Endodermal cell (in vitro differentiated cells): ENCODE results near the gene EEIG2. TPM values are rescaled to one million over a fixed set of nuclear protein-coding genes. Genes with fewer than 3 reads are reported as not detected.
A peak's percentile ranks its signal among the peaks of the same experiment; 100 is the strongest.

Experiments
- DNase-seq: peaks from one replicate; pipeline ENCODE4 v3.0.0-alpha.2; 2017
- H3K27ac ChIP-seq: 2 replicates; pipeline ENCODE4 v1.5.1; 2013; ENCODE audit warnings: mild to moderate bottlenecking, low read depth, low read length, moderate library complexity
- H3K27me3 ChIP-seq: 2 replicates; pipeline ENCODE4 v1.6.1; 2013; ENCODE audit warnings: mild to moderate bottlenecking, low read length, moderate library complexity; ENCODE audit not compliant: insufficient read depth, control insufficient read depth, poor library complexity, severe bottlenecking
- H3K36me3 ChIP-seq: 2 replicates; pipeline ENCODE4 v1.7.0; 2013; ENCODE audit warnings: mild to moderate bottlenecking, low read length, moderate library complexity; ENCODE audit not compliant: control insufficient read depth, insufficient read depth
- H3K4me1 ChIP-seq: one replicate; pipeline ENCODE4 v1.7.0; 2013; ENCODE audit warnings: low read length; ENCODE audit not compliant: control insufficient read depth, insufficient read depth
- H3K4me3 ChIP-seq: 2 replicates; pipeline ENCODE4 v1.5.1; 2013; ENCODE audit warnings: mild to moderate bottlenecking, low read length, moderate library complexity
- H3K9ac ChIP-seq: 2 replicates; pipeline ENCODE4 v1.6.1; 2013; ENCODE audit warnings: mild to moderate bottlenecking, low read length, moderate library complexity; ENCODE audit not compliant: poor library complexity, severe bottlenecking; ENCODE audit errors: extremely low read depth
- H3K9me3 ChIP-seq: 2 replicates; pipeline ENCODE4 v1.6.1; 2013; ENCODE audit warnings: mild to moderate bottlenecking, low read length, moderate library complexity; ENCODE audit not compliant: control insufficient read depth
- H3K27ac Mint-ChIP-seq: 2 replicates; pipeline ENCODE4 v1.8.0; 2020; ENCODE audit warnings: mixed read lengths
- H3K27me3 Mint-ChIP-seq: 2 replicates; pipeline ENCODE4 v1.8.0; 2021; ENCODE audit warnings: mild to moderate bottlenecking, mixed read lengths; ENCODE audit not compliant: insufficient read depth
- H3K36me3 Mint-ChIP-seq: 2 replicates; pipeline ENCODE4 v1.8.0; 2020; ENCODE audit warnings: low read depth, mixed read lengths
- H3K4me1 Mint-ChIP-seq: 2 replicates; pipeline ENCODE4 v1.8.0; 2020; ENCODE audit warnings: mixed read lengths
- H3K4me3 Mint-ChIP-seq: 2 replicates; pipeline ENCODE4 v1.8.0; 2020; ENCODE audit warnings: mild to moderate bottlenecking, moderate library complexity, mixed read lengths
- H3K9me3 Mint-ChIP-seq: 2 replicates; pipeline ENCODE4 v1.8.0; 2020; ENCODE audit warnings: mild to moderate bottlenecking, mixed read lengths
- WGBS, 2 experiments: methylation state at CpG; one replicate each; pipeline versions ENCODE4 v1.1.5 to v1.1.7; 2013; ENCODE audit warnings: missing lambda C conversion rate in 2 of 2, mixed read lengths in 1 of 2; ENCODE audit not compliant: insufficient coverage in 1 of 2, insufficient read length in 1 of 2; 5-methylcytosine and 5-hydroxymethylcytosine counted together
- total RNA-seq, 2 donors: library from RNA; stranded (reverse); fragmentation: NEBNext Ultra II Directional in 1 of 2; extraction: Animal tissue kit (Norgen Biotek cat#: 25700) in 1 of 2; gene quantifications; 2 replicates in 1 of 2; 3 replicates in 1 of 2; pipeline ENCODE4 v1.2.1, GENCODE V29; 2021
- TF ChIP-seq, protein P1 (sequence below): fragments of 200-600 bp; sonication (generic); conservative IDR thresholded peaks from 2 replicates; pipeline ENCODE4 v1.5.0; 2021; ENCODE audit warnings: antibody characterized with exemption, mild to moderate bottlenecking

The EEIG2 gene
- total RNA-seq, 2 donors from 2014 or later = 10.2 to 12.9 TPM

GRCh38 chr1:108593448-108593847 is 33.5 kb downstream of the EEIG2 start:
- Histone ChIP-seq H3K36me3 (no peaks in the 10 kb centered on the region), H3K4me3 (no peak overlapping the region), H3K4me1 (no peaks in the 10 kb centered on the region), H3K9me3 (no peaks in the 10 kb centered on the region), H3K27ac (no peak overlapping the region), H3K27me3 (no peaks in the 10 kb centered on the region), H3K9ac (no peak overlapping the region)
- WGBS, 2 experiments = 90 to 96% methylated on average over 1 to 2 of the region's 2 CpGs
- Mint-ChIP-seq H3K4me3 (no peak overlapping the region), H3K9me3 (no peaks in the 10 kb centered on the region), H3K27me3 (no peaks in the 10 kb centered on the region), H3K27ac (no peak overlapping the region), H3K4me1 (peaks cover 13% of the 10 kb centered on the region), H3K36me3 (no peaks in the 10 kb centered on the region)
- DNase-seq = no peak
- TF ChIP-seq, protein P1, sequence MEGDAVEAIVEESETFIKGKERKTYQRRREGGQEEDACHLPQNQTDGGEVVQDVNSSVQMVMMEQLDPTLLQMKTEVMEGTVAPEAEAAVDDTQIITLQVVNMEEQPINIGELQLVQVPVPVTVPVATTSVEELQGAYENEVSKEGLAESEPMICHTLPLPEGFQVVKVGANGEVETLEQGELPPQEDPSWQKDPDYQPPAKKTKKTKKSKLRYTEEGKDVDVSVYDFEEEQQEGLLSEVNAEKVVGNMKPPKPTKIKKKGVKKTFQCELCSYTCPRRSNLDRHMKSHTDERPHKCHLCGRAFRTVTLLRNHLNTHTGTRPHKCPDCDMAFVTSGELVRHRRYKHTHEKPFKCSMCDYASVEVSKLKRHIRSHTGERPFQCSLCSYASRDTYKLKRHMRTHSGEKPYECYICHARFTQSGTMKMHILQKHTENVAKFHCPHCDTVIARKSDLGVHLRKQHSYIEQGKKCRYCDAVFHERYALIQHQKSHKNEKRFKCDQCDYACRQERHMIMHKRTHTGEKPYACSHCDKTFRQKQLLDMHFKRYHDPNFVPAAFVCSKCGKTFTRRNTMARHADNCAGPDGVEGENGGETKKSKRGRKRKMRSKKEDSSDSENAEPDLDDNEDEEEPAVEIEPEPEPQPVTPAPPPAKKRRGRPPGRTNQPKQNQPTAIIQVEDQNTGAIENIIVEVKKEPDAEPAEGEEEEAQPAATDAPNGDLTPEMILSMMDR = no peak

- Histone ChIP-seq H3K9ac (no peak overlapping the region), H3K4me1 (no peaks in the 10 kb centered on the region), H3K4me3 (no peak overlapping the region), H3K9me3 (no peaks in the 10 kb centered on the region), H3K36me3 (peaks cover 1% of the 10 kb centered on the region), H3K27ac (no peak overlapping the region), H3K27me3 (no peaks in the 10 kb centered on the region)
- DNase-seq = no peak
- Mint-ChIP-seq H3K27ac (no peak overlapping the region), H3K36me3 (no peaks in the 10 kb centered on the region), H3K9me3 (no peaks in the 10 kb centered on the region), H3K4me3 (no peak overlapping the region), H3K27me3 (no peaks in the 10 kb centered on the region), H3K4me1 (peaks cover 10% of the 10 kb centered on the region)
- TF ChIP-seq, protein P1 = no peak
- 61 to 69% methylated on average over 2 of the region's 2 CpGs for WGBS, 2 experiments
These were observed 35.6 kb downstream of the EEIG2 start for GRCh38 chr1:108595507-108595906.

GRCh38 chr1:108597041-108597440 is 37.1 kb downstream of the EEIG2 start:
- H3K27me3 Mint-ChIP-seq = no peaks in the 10 kb centered on the region
- H3K36me3 Mint-ChIP-seq = peaks cover 3% of the 10 kb centered on the region
- H3K27ac Mint-ChIP-seq = peak overlapping the region; percentile 27
- H3K27me3 ChIP-seq = no peaks in the 10 kb centered on the region
- H3K9me3 Mint-ChIP-seq = no peaks in the 10 kb centered on the region
- TF ChIP-seq, protein P1 = no peak
- no peak overlapping the region for H3K27ac ChIP-seq
- H3K4me1 Mint-ChIP-seq = peaks cover 3% of the 10 kb centered on the region
- no peak overlapping the region for H3K4me3 ChIP-seq
- H3K4me1 ChIP-seq = no peaks in the 10 kb centered on the region
- H3K36me3 ChIP-seq = peaks cover 14% of the 10 kb centered on the region
- no peak overlapping the region for H3K9ac ChIP-seq
- H3K4me3 Mint-ChIP-seq = no peak overlapping the region
- no peak for DNase-seq
- H3K9me3 ChIP-seq = no peaks in the 10 kb centered on the region
